GM12891 (cell line): Measurements from ENCODE around the gene CSF1R.

ENCODE experiments used
- DNase-seq: peaks from one replicate; pipeline ENCODE4 v3.0.0; 2011; ENCODE audit warnings: low spot score; ENCODE audit not compliant: insufficient read length
- FAIRE-seq: peaks from 2 replicates; lab custom pipeline; 2011; peaks lifted over from hg19 to GRCh38; lab: Jason Lieb, UNC
- PAX5 ChIP-seq: IDR thresholded peaks from 2 replicates; pipeline ENCODE4 v1.6.1; 2011; ENCODE audit warnings: low read length, moderate library complexity, mild to moderate bottlenecking; ENCODE audit not compliant: insufficient read depth, severe bottlenecking
- POLR2A ChIP-seq: IDR thresholded peaks from 2 replicates; pipeline ENCODE4 v1.6.1; 2011; ENCODE audit warnings: low read depth, low read length, control low read depth
- POLR2AphosphoS5 ChIP-seq: IDR thresholded peaks from 2 replicates; pipeline ENCODE4 v1.6.1; 2011; ENCODE audit warnings: low read depth, low read length, control low read depth
- POU2F2 ChIP-seq: IDR thresholded peaks from 2 replicates; pipeline ENCODE4 v1.6.1; 2011; ENCODE audit warnings: low read depth, mild to moderate bottlenecking, control low read depth, low read length, moderate library complexity
- SPI1 ChIP-seq: IDR thresholded peaks from 2 replicates; pipeline ENCODE4 v1.6.1; 2011; ENCODE audit warnings: low read depth, low read length, control low read depth
- TAF1 ChIP-seq: IDR thresholded peaks from 2 replicates; pipeline ENCODE4 v1.6.1; 2011; ENCODE audit warnings: low read depth, low read length, control low read depth

The CSF1R gene

GRCh38 chr5:150080696-150081435 is 5.5 kb downstream of the CSF1R start:
- peak; percentile 66 for FAIRE-seq
- DNase-seq, result no peak
- TF ChIP-seq POU2F2, result no peak
- TF ChIP-seq SPI1, result no peak
- no peak for TF ChIP-seq PAX5
- TF ChIP-seq POLR2A, result no peak
- no peak for TF ChIP-seq TAF1
- no peak for TF ChIP-seq POLR2AphosphoS5

DNA sequence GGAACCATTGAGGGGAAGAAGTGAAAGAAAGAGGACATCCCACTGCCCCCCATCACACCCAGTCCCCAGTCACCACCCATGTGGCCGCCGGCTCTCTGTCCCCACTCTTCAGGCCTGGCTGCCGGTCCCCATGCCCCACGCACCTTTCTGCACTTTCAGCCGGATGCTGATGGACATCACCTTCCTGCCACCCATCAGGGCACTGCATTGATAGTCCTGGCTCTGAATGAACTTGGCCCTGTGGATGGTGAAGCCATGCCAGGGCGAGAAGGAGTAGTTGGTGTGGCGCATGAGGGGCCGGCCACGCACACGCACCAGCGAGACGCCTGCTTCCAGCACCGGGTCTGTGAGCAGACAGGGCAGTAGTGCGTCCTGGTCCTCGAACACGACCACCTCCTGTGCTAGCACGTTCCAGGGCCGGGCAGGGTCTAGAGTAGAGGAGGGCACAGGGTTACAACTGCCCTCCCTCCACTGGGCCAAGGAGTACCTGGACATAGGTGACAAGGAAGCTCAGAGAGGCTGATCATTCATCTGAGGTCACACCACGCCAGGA is 6.4 kb downstream of the CSF1R start:
- TF ChIP-seq POU2F2 (no peak), POLR2A (no peak), POLR2AphosphoS5 (no peak), PAX5 (no peak), SPI1 (no peak), TAF1 (no peak)
- FAIRE-seq (no peak), DNase-seq (no peak)

DNA sequence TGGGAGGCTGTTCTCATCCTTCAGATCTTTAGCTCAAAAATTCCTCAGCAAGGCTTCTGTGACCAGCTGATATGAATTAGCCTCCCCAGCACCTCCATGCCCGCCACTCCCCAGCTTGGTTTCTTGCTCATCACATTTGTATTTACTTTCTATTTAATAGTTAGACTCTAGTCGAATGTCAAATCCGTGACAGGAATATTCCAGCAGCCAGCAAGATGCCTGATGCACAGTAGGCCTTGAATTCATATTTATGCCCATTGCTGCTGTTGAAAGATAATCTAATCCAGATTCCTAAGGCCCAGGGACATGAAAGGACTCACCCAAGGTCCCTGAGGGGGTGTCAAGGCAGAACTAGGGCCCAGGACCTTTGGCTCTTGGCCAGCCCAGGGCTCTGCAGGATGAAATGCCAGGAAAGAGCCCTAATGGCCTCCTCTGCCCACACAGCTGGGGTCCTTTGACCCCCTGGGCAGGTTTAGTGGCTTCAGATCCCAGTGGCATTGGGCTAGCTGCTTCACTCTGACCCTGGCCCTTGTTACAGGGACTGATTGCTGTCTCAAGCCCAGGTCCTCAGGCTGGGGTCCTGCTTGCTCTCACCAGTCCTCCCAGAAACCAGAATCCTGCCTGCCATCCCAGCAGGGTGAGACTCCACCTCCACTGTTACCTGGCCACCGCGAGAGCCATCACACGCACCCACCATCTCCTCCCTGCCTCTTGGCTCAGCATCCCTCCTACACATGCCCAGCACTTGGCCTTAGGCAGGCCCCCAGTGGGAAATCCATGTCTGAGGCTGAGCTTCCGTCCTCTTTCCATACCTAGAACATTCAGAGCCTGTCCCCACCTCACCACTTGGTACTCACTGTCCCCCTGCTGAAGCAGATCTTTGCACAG is 7.3 kb downstream of the CSF1R start:
- DNase-seq (no peak), FAIRE-seq (no peak)
- TF ChIP-seq SPI1 (no peak), TAF1 (no peak), POU2F2 (no peak), POLR2A (no peak), POLR2AphosphoS5 (no peak), PAX5 (no peak)

DNA sequence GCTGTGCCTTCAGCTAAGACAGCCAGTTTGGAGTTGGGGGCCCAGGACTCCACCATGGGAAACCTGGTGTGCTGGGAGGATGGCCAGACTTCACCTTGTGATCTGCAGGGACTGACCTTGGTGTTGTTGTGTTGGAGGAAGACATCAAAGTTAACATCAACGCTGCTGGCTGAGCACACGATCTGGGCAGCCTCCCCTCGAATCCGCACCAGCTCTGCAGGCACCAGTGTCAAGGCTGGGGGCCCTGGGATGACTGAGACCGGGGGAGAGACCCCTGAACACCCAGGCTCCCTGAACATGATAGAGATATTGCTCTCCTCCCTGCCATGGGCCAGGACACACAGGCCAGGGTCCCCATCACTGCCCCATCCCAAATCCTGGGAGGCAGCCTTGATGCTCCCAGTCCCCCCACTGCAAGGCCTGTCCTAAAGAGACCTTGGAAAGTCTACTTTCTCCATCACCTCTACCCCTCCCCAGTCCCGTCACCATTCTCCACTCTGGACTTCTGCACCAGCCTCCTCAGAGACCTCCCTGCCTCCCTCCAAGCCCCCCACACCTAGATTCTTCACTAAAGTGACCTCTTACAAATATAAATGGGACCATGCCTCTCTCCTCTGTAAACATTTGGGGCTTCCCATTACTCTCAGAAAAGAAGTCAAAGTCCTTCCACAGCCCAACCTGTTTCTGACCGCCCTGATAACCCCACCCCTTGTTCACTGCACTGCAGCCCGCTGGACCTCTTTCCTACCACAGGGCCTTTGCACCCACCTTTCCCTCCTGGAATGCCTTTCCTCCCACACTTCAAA is 8.2 kb downstream of the CSF1R start:
- no peak for FAIRE-seq
- TF ChIP-seq POLR2AphosphoS5 (no peak), SPI1 (no peak), POLR2A (no peak), PAX5 (no peak), TAF1 (no peak), POU2F2 (no peak)
- no peak for DNase-seq

GRCh38 chr5:150077060-150077459 is 9.3 kb downstream of the CSF1R start:
- TF ChIP-seq SPI1 (no peak), TAF1 (no peak), PAX5 (no peak), POLR2AphosphoS5 (no peak), POLR2A (no peak), POU2F2 (no peak)
- DNase-seq, result no peak
- no peak for FAIRE-seq

DNA sequence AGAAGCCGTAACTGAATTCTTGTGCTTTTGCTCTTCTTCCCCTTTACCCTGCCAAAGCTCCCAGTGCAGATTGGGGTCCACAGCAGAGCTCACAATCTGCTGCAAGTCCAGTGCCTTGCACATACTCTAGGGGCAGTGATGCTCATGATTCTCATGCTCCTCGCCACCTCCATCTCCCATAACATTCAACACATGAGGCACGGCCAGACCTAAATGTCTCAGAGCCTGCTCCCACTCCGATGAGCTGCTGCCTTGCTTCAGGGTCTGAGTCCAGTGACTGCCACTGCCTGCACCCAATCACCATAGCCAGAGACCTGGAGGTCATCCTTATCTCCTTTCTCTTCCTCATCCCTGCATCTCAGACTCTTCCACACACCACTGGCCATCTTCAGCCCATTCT is 10.5 kb downstream of the CSF1R start:
- DNase-seq, result no peak
- FAIRE-seq, result peak; percentile 43
- TF ChIP-seq PAX5 (no peak), SPI1 (no peak), POLR2AphosphoS5 (no peak)

DNA sequence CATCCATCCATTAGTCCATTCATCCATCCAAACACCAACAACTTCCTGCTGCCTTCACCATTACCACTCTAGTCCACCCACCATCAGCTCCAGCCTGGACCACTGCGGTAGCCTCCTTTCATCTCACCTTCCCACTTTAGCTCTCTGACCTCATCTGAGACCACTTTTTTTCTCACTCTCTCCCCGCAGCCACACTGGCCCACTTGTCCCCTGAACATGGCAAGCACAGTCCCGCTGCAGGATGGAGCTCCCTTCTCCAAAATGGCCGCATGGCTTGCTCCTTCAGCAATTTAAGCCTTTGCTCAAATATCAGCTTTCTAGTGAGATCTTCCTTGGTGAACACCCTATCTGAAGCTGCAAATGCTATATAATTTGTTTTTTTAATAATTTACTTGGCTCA is 11.1 kb downstream of the CSF1R start:
- FAIRE-seq, result no peak
- no peak for DNase-seq
- TF ChIP-seq POU2F2 (no peak), POLR2A (no peak), TAF1 (no peak), PAX5 (no peak), SPI1 (no peak), POLR2AphosphoS5 (no peak)

DNA sequence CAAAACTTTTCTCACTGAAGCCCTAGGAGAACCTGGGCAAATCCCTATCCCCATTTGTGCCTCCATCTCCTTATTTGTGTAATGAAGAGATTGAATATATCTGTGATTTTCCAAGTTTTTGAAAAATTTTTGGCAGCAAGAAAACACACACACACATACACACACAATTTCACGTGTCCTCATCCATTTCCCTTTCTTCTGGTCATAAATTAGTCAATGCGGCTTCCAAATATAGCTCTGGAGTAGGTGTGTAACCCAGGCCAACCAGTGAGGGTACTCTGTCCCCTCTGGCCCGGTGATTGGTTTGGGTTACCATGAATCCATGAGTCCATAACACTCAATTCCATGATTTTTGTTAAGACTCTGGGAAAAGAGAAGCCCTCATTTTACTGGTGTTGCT is 12.7 kb downstream of the CSF1R start:
- DNase-seq, result no peak
- FAIRE-seq, result no peak
- TF ChIP-seq TAF1 (no peak), SPI1 (no peak)
